Amniotic stem cell (primary cell): ENCODE results near the gene CGB2.
"Not testable (repeated sequence)": the region's sequence is repeated elsewhere in the genome, so short reads cannot be mapped to it uniquely, and the experiment has no call there.

Experiments
- DNase-seq: peaks from one replicate; lab custom pipeline; 2025; lab: John Stamatoyannopoulos, UW

CGB2 gene

GRCh38 chr19:49038111-49038510 lies 6.4 kb downstream of the CGB2 start:
- not testable (repeated sequence) for DNase-seq

GRCh38 chr19:49038557-49039276 lies 7.0 kb downstream of the CGB2 start:
- not testable (repeated sequence) for DNase-seq

DNA sequence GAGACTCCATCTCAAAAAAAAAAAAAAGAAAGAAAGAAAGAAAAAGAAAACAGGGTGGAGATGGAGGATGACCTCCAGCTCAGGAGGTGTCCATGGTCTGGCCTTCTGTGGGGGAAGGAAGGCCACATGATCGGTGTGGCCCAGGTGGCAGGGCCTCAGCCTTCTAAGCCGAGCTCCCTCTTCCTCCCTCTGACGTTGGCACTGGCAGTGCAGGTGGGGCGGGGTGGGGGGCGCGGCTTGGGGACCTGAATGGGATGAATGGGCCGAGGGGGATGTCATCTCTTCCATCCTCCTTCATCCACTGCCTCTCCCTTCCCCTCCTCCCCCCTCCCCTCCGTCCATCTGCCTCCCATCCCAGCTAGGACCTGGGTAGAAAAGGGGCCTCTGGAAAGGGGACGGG lies 8.0 kb downstream of the CGB2 start:
- not testable (repeated sequence) for DNase-seq

DNA sequence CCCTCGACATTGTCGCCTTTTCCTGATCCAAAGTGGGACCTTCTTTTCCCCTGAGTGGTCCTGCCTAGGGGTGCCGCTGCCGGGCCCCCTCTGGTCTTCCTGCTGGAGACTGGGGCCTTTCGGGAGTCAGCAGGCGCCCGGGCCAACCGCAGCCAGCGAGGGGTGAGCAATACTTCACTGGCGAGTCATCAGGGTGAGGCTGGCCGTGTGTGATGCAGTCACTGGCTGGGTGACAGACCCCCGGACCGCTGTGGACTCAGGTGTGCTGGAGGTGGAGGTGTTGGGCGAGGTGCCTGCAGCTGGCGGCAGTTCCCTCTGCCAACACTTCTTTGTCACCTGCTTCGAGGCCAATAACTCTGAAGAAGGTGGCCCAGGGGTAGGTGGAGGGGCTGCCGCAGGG lies 10.5 kb downstream of the CGB2 start:
- no peak for DNase-seq

DNA sequence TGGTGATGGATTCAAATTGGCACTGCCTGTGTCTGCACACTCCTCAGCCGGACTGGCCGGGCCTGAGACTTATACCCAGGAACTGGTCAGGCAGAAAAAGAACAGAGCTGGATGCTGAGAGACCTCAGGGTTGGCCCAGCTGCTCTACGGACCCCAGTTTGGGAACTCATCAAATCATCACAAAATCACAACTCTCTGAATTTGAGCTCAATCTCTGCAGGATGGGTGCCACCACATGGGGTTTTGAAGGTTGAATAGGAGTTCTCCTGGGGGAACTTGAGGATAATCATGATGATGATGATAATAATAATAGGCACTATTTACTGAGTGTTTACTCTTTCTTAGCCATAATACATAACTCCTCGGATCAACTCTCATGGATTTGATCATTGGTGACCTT lies 11.0 kb downstream of the CGB2 start:
- not testable (repeated sequence) for DNase-seq

GRCh38 chr19:49043548-49043947 lies 11.9 kb downstream of the CGB2 start, which contains the start of gene CGB5:
Gene CGB5, plus strand, starts transcription at chr19:49043848. Its CDS starts 362 bp downstream, at chr19:49044210.
- DNase-seq = not testable (repeated sequence)

DNA sequence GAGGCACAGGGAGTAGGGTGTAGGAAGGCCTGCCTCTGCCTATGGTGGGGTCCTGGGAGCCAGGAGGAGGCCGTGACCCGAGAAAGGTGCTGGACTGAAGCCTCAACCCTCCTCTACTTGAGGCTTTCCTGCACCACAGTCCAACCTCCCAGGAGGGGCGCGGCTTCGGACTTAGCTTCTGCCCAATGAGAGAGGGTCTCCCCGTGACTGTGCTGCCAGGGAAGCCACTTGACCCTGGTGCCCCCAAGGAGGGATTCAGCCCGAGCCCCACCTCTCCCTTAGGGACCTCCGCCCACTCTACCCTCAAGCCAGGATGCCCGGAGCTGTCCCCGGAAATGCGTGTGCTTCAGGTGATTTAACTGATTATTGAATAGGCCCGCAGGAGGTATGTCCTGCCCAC lies 17.3 kb downstream of the CGB2 start, which contains the start of gene CGB8:
Gene CGB8, minus strand, starts transcription at position 101 of the 400 bp plus-strand sequence. CDS start 372 bp downstream, outside the sequence.
- DNase-seq = not testable (repeated sequence)

GRCh38 chr19:49049834-49050233 lies 18.1 kb downstream of the CGB2 start:
- DNase-seq = not testable (repeated sequence)

GRCh38 chr19:49050376-49051033 lies 18.8 kb downstream of the CGB2 start:
- not testable (repeated sequence) for DNase-seq

DNA sequence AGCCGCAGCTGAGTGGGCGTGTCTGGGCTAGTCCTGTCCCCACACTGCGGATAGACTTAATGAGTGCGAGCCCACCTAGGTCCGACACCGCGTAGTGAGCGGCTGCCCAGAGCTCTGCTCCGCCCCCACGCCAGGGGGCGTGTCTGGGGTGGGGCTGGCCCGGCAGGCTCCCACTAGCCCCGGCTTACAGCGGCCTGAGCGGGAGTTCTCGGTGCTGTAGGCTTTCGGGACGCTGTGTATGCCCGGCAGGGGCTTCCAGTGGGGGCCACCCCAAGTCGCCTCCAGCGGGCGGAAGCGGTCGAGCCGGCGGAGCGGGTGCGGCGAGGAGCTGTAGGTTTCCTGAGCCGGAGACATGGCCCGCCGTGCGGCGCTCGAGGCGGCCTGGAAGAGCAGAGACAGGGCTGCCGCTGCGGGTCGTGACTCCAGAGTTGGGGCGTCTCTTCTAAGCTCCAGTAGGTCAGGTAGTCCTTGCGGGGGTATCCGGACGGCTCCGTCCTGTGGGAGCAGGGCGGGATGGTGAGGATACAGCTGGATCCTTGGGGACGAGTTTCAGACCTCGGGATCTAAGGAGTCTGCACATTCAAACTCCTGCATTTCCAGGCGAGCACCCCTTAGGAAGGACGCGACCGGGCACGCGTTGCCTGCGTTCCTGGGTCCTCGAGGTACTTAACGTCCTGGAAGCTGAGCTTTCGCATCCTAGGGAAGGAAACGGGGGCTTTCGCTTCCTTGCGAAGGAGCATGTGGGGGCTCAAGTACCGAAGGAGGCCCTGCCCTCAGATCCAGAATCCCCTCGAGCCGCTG lies 24.6 kb downstream of the CGB2 start:
- no peak for DNase-seq

DNA sequence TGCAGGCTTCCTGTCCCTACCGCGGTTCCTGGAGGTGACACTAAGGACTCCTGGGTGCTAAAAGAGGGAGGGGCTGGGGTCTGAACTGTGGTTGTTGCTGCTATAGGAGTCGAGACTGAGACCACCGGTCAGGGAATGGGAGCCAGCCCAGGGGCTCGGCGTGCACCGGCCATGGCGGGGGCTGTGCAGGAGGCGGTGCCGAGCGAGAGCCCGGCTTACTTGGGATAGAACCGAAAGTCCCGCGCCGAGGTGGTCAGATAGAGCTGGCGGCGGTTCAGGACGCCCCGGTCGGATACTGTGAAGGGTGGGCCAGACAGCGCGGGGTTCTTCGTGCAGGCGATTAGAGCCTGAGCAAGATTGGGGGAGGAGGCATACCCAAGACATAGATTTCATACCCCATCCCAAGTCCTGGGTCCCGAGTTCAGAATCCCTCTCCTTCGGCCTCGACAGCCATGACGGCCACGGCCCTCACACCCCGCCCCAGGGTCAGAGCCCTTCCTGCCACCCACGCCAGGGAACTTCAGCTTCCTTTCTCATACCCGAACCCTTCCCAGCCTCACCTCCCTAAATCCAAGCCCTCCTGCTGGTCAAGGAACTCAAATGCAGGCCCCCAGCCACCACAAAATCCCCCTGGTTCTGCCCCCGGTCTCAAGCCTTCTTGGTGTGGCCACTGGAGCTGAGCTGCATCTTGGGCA lies 25.4 kb downstream of the CGB2 start:
- not testable (repeated sequence) for DNase-seq

- DNase-seq = no peak
Observed at GRCh38 chr19:49057636-49058234, 26.0 kb downstream of the CGB2 start, which contains the start of gene CGB7. Gene CGB7, minus strand, starts transcription at chr19:49057749. Its CDS starts 2,374 bp downstream, at chr19:49055375.

GRCh38 chr19:49058562-49058961 lies 26.9 kb downstream of the CGB2 start:
- no peak for DNase-seq

DNA sequence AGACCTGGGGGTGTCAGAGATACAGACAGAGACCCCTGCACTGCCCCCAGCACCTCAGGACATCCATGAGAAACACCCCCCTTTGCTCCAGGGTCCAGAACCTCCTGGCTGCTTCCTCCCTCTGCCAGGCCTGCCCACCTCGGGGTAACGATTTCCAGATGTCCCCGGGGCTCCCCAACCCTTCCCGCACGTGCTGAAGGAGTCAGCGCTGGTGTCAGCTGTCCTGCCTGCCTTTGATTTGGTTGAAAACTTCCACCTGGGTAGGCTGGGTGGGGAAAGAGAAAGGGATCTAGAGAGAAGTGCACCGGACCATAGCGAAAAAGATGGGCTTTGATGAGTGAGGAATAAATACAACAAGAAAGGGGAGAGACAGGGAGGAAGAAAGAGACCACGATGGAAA lies 27.4 kb downstream of the CGB2 start:
- DNase-seq = no peak

GRCh38 chr19:49061000-49061399 lies 29.3 kb downstream of the CGB2 start:
- no peak for DNase-seq

DNA sequence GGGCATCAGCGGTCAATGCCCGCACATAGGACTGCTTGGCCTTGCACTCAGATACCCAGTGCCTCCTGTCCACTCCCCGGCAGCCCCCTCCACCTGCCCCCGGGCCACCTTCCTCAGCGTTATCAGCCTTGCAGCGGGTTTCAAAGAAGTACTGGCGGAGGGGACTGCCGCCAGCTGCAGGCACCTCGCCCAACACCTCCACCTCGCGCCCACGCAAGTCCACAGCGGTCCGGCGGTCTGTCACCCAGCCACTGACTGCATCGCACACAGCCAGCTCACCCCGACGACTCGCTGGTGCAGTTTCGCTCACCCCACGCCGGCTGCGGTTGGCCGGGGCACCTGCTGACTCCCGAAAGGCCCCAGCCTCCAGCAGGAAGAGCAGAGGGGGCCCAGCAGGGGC lies 29.8 kb downstream of the CGB2 start:
- no peak for DNase-seq

DNA sequence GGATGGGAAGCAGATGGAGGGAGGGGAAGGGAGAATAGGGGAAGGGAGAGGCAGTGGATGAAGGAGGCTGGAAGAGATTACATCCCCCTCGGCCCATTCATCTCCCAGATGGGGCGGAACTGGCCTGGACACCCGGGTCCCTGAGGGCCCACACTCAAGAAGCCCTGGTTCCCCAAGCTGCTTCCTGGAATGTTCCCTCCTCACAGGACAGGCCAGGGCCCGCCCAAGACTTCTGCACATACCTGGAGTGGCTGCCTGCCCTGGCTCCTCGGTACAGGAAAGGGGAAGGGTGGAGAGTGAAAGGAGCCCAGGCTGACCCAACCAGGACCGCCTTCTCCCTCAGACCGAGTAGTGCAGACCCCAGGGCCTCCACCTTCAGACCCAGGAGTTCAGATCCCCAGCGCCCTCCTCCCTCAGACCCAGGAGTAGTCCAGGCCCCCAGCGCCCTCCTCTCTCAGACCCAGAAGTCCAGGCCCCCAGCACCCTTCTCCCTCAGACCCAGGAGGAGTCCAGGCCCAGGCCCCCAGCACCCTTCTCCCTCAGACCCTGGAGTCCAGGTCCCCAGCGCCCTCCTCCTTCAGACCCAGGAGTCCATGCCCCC lies 32.4 kb downstream of the CGB2 start:
- DNase-seq = no peak

- no peak for DNase-seq
Observed at GRCh38 chr19:49064768-49065611, 33.3 kb downstream of the CGB2 start, which contains the start of gene NTF4. Gene NTF4, minus strand, starts transcription at chr19:49064818. Its CDS starts 2,821 bp downstream, at chr19:49061997.

DNA sequence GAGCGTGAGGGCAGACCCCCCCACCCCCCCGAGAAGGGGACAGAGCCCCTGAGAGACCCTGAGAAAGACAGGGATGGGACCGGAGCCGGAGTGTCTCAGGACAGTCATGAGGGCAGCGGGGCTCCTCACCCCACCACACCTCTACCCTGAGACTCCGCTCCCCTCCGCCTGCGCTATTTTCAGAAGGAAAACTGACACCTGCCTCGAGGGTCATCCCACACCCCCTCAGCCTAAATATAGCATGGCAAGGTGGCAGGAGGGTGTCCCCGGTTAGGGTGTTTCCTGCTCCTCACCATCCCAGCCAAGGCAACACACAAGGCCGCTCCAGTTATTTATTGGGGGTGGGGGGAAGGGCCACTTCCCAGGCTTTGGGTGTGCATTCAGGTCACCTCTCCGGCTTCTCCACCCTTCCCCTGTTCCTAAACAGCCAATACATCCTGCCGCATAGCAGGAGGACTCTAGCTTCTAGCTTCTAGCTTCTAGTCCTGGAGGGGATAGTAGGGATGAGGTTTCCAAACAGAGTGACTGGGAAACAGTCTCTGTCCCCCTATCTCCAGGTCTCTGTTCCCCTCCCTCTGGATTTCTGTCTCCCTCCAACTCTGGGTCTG lies 34.3 kb downstream of the CGB2 start:
- DNase-seq = no peak
